LNCaP clone FGC (cell line): ENCODE results near the gene TENM3.
"Not testable (repeated sequence)": the region's sequence is repeated elsewhere in the genome, so short reads cannot be mapped to it uniquely, and the experiment has no call there.

Experiments used
- DNase-seq: peaks from one replicate; pipeline ENCODE4 v3.0.0-alpha.2; 2011; ENCODE audit warnings: low read depth
- H3K4me3 ChIP-seq: 2 replicates; pipeline ENCODE4 v1.5.1; 2011; ENCODE audit warnings: mild to moderate bottlenecking, low read depth, low read length, control low read depth
- CTCF ChIP-seq: IDR thresholded peaks from 2 replicates; pipeline ENCODE4 v1.5.1; 2012; ENCODE audit warnings: mild to moderate bottlenecking; ENCODE audit not compliant: control insufficient read depth, insufficient read depth; ENCODE audit errors: extremely low read depth

The TENM3 gene

GRCh38 chr4:182235021-182235795, 8.0 kb upstream of the TENM3 start:
- DNase-seq: no peak
- H3K4me3 ChIP-seq: no peak overlapping the region
- TF ChIP-seq CTCF: no peak

- no peak for TF ChIP-seq CTCF
- no peak for DNase-seq
- no peak overlapping the region for H3K4me3 ChIP-seq
Measured at GRCh38 chr4:182236186-182236585, 7.0 kb upstream of the TENM3 start.

DNA sequence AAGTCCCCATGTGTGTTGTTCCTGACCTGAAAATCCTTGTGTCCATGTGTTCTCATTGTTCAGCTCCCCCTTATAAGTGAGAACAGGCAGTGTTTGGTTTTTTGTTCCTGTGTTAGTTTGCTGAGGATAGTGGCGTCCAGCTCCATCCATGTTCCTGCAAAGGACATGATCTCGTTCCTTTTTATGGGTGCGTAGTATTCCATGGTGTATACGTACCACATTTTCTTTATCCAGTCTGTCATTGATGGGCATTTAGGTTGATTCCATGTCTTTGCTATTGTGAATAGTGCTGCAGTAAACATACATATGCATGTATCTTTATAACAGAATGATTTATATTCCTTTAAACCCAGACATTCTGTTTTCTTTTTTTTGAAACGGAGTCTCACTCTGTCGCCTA, 6.2 kb upstream of the TENM3 start:
- not testable (repeated sequence) for DNase-seq, H3K4me3 ChIP-seq

DNA sequence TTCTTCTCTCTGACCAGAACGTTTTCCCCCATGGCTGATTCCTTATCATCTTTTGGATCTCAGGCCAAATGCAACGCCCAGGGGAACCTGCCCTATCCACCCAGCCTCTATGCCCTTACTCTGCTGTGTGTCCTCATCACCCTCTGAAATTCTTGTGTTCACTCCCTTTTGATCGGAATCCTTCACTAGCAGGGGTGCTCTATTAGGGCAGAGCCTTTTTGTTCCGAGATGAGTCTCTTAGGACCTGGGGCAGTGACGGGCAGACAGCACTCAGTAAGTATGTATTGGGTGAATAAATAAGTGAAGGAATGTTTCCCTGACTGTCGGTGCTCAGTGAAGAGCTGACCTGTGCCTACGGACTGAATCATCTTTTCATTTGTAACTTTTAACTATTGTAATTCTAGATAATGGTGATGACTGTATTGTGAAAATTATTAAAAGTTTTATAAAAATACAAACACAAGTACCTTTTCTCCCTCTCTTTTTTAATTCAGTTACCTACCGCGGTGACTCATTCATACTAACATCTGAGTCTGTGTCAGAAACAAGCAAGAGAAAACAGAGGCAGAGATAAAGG, 4.8 kb upstream of the TENM3 start:
- H3K4me3 ChIP-seq: no peak overlapping the region
- no peak for DNase-seq
- no peak for TF ChIP-seq CTCF

GRCh38 chr4:182240161-182241130, 2.8 kb upstream of the TENM3 start:
- DNase-seq: no peak
- TF ChIP-seq CTCF: no peak
- no peak overlapping the region for H3K4me3 ChIP-seq

- not testable (repeated sequence) for H3K4me3 ChIP-seq, DNase-seq
Measured at GRCh38 chr4:182242260-182242659, 942 bp upstream of the TENM3 start.

DNA sequence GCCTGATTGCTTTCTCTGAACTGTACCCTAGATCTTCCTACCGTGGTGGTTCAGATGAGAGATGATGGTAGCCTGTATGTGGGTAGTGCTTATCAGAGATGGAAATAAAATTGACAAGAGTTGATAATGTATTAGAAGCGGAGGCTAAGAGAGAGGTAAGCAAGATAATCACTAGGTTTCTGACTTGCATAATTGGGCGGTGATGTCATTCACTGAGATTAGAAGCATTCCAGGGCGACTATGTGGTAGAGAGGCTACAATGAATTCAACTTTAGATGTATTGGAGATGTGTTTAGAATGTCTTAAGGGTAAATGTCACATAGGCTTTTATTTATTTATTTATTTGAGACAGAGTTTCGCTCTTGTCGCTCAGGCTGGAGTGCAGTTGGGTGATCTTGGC, 415 bp upstream of the TENM3 start:
- TF ChIP-seq CTCF: no peak
- no peak for DNase-seq
- H3K4me3 ChIP-seq: no peak overlapping the region

DNA sequence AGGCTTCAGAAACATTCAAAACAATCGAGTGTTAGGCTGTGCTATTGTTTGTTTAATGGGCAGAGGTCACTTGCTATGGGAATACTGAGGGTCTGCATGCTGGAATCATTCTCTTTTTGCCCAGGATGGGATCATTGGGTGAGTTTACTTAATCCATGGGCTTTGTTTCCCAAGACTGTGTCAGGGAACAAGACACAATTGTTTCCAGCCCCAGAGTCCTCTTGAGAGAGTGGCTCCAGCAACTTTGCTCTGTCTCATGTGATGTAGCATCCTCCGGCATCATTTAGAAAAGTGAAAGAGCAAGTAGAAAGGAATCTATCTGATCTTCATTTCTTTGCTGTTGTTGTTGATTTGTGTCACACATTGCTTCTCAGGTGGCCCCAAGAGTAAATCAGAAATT, 1.8 kb downstream of the TENM3 start:
- no peak overlapping the region for H3K4me3 ChIP-seq
- DNase-seq: no peak
- no peak for TF ChIP-seq CTCF
